Smooth muscle cell (in vitro differentiated cells): ENCODE measurements around the gene ZNF669. TPM values are rescaled to one million over a fixed set of nuclear protein-coding genes. Genes with fewer than 3 reads are reported as not detected.

Source experiments
- DNase-seq: peaks from one replicate; lab custom pipeline; 2025; ENCODE audit not compliant: unreplicated experiment; lab: John Stamatoyannopoulos, UW
- H2AFZ ChIP-seq: fragments of 200-600 bp; sonication (generic); 2 replicates; pipeline ENCODE4 v1.6.0; 2016; ENCODE audit warnings: antibody characterized with exemption, low read depth, mild to moderate bottlenecking
- H3F3A ChIP-seq: fragments of 200-600 bp; sonication (generic); 2 replicates; pipeline ENCODE4 v1.6.0; 2017; ENCODE audit warnings: antibody characterized with exemption, low read depth
- H3K27ac ChIP-seq: fragments of 200-600 bp; sonication (generic); 2 replicates; pipeline ENCODE4 v1.5.1; 2016; ENCODE audit warnings: low read depth, mild to moderate bottlenecking
- H3K27me3 ChIP-seq: fragments of 200-600 bp; sonication (generic); 2 replicates; pipeline ENCODE4 v1.6.1; 2016; ENCODE audit warnings: low read depth, mild to moderate bottlenecking
- H3K36me3 ChIP-seq: fragments of 200-600 bp; sonication (generic); 2 replicates; pipeline ENCODE4 v1.5.1; 2016; ENCODE audit warnings: low read depth
- H3K4me1 ChIP-seq: fragments of 200-600 bp; sonication (generic); 2 replicates; pipeline ENCODE4 v1.5.1; 2016; ENCODE audit warnings: low read depth
- H3K4me2 ChIP-seq: fragments of 200-600 bp; sonication (generic); 2 replicates; pipeline ENCODE4 v1.6.0; 2016; ENCODE audit warnings: mild to moderate bottlenecking
- H3K4me3 ChIP-seq: fragments of 200-600 bp; sonication (generic); 2 replicates; pipeline ENCODE4 v1.5.1; 2016; ENCODE audit warnings: mild to moderate bottlenecking
- H3K79me2 ChIP-seq: fragments of 200-600 bp; sonication (generic); 2 replicates; pipeline ENCODE4 v1.6.0; 2016; ENCODE audit warnings: low read depth, mild to moderate bottlenecking
- H3K9ac ChIP-seq: fragments of 200-600 bp; sonication (generic); 2 replicates; pipeline ENCODE4 v1.6.0; 2016; ENCODE audit warnings: low read depth
- H3K9me3 ChIP-seq: fragments of 200-600 bp; sonication (generic); replicated peaks from 2 replicates; pipeline ENCODE4 v1.5.1; 2016; ENCODE audit warnings: low read depth
- H4K20me1 ChIP-seq: fragments of 200-600 bp; sonication (generic); 2 replicates; pipeline ENCODE4 v1.6.0; 2016; ENCODE audit warnings: low read depth
- WGBS: methylation state at CpG from one replicate; pipeline ENCODE4 v1.1.7; 2016; ENCODE audit warnings: low lambda C conversion rate; 5-methylcytosine and 5-hydroxymethylcytosine counted together
- polyA plus RNA-seq: library from polyadenylated mRNA; unstranded; fragments of >200 nt; fragmentation: Nextera tagmentation; extraction: Ambion mirVana; gene quantifications from 2 replicates; pipeline ENCODE4 v1.2.1, GENCODE V29; 2016
- total RNA-seq: library from RNA; depleted of rRNA; stranded (reverse); fragments of >200 nt; gene quantifications from 2 replicates; pipeline ENCODE4 v1.2.3, GENCODE V29; 2014
- TF ChIP-seq, protein P1 (sequence below): fragments of 200-600 bp; sonication (generic); IDR thresholded peaks from 2 replicates; pipeline ENCODE4 v1.5.1; 2017; ENCODE audit warnings: borderline replicate concordance, mild to moderate bottlenecking, antibody characterized with exemption; ENCODE audit not compliant: insufficient read depth, poor library complexity, severe bottlenecking

ZNF669 gene
- total and polyA plus RNA-seq, 2 experiments from 2014 or later, result 3.7 to 17.2 TPM

- no peaks in the 10 kb centered on the region for H3K9me3 ChIP-seq
These were observed 14.4 kb downstream of the ZNF669 start for GRCh38 chr1:247089616-247090375.

GRCh38 chr1:247088967-247089366, 15.2 kb downstream of the ZNF669 start:
- no peak overlapping the region for H3K9ac ChIP-seq
- H3K4me3 ChIP-seq, result no peak overlapping the region
- H3F3A ChIP-seq, result no peaks in the 10 kb centered on the region
- H3K4me1 ChIP-seq, result no peaks in the 10 kb centered on the region
- H3K9me3 ChIP-seq, result no peaks in the 10 kb centered on the region
- no peaks in the 10 kb centered on the region for H3K36me3 ChIP-seq
- no peaks in the 10 kb centered on the region for H4K20me1 ChIP-seq
- no peak overlapping the region for H2AFZ ChIP-seq
- no peak overlapping the region for H3K4me2 ChIP-seq
- no peak overlapping the region for H3K27ac ChIP-seq
- TF ChIP-seq, protein P1, sequence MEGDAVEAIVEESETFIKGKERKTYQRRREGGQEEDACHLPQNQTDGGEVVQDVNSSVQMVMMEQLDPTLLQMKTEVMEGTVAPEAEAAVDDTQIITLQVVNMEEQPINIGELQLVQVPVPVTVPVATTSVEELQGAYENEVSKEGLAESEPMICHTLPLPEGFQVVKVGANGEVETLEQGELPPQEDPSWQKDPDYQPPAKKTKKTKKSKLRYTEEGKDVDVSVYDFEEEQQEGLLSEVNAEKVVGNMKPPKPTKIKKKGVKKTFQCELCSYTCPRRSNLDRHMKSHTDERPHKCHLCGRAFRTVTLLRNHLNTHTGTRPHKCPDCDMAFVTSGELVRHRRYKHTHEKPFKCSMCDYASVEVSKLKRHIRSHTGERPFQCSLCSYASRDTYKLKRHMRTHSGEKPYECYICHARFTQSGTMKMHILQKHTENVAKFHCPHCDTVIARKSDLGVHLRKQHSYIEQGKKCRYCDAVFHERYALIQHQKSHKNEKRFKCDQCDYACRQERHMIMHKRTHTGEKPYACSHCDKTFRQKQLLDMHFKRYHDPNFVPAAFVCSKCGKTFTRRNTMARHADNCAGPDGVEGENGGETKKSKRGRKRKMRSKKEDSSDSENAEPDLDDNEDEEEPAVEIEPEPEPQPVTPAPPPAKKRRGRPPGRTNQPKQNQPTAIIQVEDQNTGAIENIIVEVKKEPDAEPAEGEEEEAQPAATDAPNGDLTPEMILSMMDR, result no peak
- no peaks in the 10 kb centered on the region for H3K79me2 ChIP-seq
- WGBS, result 85% methylated on average over 4 of the region's 4 CpGs
- no peaks in the 10 kb centered on the region for H3K27me3 ChIP-seq
- no peak for DNase-seq

More at GRCh38 chr1:247089616-247090375, 14.4 kb downstream of the ZNF669 start:
- Histone ChIP-seq H3F3A (no peaks in the 10 kb centered on the region), H3K9ac (no peak overlapping the region), H3K36me3 (no peaks in the 10 kb centered on the region), H3K4me2 (no peak overlapping the region), H3K27me3 (no peaks in the 10 kb centered on the region), H4K20me1 (no peaks in the 10 kb centered on the region), H3K4me3 (no peak overlapping the region), H3K79me2 (no peaks in the 10 kb centered on the region), H3K4me1 (no peaks in the 10 kb centered on the region), H2AFZ (no peak overlapping the region), H3K27ac (no peak overlapping the region)
- TF ChIP-seq, protein P1, result no peak
- DNase-seq, result no peak
- WGBS, result 72% methylated on average over 17 of the region's 17 CpGs

DNA sequence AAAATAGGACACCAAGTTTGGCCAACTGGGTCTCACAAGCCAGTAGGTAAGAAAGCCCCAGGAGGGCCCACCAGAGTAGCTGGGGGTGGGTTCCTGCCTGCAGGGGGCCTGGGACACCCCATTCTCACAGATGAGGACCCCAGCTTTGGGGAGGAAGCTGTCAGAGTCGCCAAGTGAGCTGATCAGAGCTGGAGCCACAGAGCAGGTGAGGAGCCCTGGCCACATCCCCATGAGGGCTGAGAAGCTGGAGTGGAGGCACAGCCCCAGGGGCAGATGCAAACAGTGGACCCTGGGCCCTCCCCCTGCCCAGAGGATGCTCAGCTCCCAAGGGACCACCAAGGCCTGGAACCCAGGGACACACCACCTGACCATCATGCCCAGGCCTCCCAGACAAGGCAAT, 16.9 kb downstream of the ZNF669 start:
- WGBS, result 62% methylated on average over 1 of the region's 1 CpG
- Histone ChIP-seq H3K4me2 (no peak overlapping the region), H2AFZ (no peak overlapping the region), H3K4me3 (no peak overlapping the region), H3K27me3 (no peaks in the 10 kb centered on the region), H4K20me1 (no peaks in the 10 kb centered on the region), H3F3A (no peaks in the 10 kb centered on the region), H3K9me3 (no peaks in the 10 kb centered on the region), H3K36me3 (no peaks in the 10 kb centered on the region), H3K79me2 (no peaks in the 10 kb centered on the region), H3K9ac (no peak overlapping the region), H3K27ac (no peak overlapping the region), H3K4me1 (no peaks in the 10 kb centered on the region)
- DNase-seq, result no peak
- TF ChIP-seq, protein P1, result no peak

DNA sequence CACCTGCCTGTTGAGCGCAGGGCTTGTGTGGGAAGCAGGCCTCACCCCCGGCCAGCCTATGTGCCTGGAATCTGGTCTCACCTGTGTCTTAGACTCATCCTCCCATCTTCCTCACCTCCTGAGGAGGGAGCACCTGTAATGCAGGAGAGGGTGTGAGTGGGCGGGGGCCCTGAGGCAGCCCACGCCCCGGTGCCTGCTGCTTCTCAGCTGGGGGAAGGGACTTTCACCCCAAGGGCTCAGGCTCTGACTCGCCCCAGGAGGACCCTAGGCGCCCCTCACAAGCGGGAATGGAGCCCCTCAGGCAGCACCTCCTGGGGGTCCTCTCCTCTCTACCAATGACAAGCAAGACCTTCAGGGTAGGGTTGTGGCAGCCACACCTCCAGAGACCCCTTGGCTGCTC, 18.8 kb downstream of the ZNF669 start:
- no peaks in the 10 kb centered on the region for H3K4me1 ChIP-seq
- no peak overlapping the region for H3K4me3 ChIP-seq
- H3F3A ChIP-seq, result no peaks in the 10 kb centered on the region
- WGBS, result 92% methylated on average over 8 of the region's 8 CpGs
- H4K20me1 ChIP-seq, result no peaks in the 10 kb centered on the region
- TF ChIP-seq, protein P1, result no peak
- H3K79me2 ChIP-seq, result no peaks in the 10 kb centered on the region
- no peak overlapping the region for H3K9ac ChIP-seq
- no peak overlapping the region for H3K27ac ChIP-seq
- H3K27me3 ChIP-seq, result no peaks in the 10 kb centered on the region
- DNase-seq, result no peak
- no peaks in the 10 kb centered on the region for H3K36me3 ChIP-seq
- no peak overlapping the region for H3K4me2 ChIP-seq
- no peaks in the 10 kb centered on the region for H3K9me3 ChIP-seq
- no peak overlapping the region for H2AFZ ChIP-seq
